Endothelial cell of umbilical vein (primary cell): ENCODE results near the gene C2orf69. TPM values are rescaled to one million over a fixed set of nuclear protein-coding genes. Genes with fewer than 3 reads are reported as not detected.

Experiments used
- BruUV-seq: library from RNA; stranded (reverse); fragments of 400-500 nt; replicated peaks from 2 replicates; lab custom pipeline; 2021; lab: Mats Ljungman, UMichigan
- CTCF ChIA-PET: fragments of 300-600, 350-600 bp; sonication (Branson Sonifier 250); formaldehyde crosslinking; loops from one replicate; lab custom pipeline; 2021; ENCODE audit warnings: antibody characterized with exemption, inconsistent platforms; lab: Charles Lee
- POLR2A ChIA-PET: fragments of 300-600, 350-600 bp; sonication (Branson Sonifier 250); formaldehyde crosslinking; loops from one replicate; lab custom pipeline; 2021; ENCODE audit warnings: antibody characterized with exemption, inconsistent platforms; lab: Charles Lee
- DNase-seq: peaks from one replicate; pipeline ENCODE4 v3.0.0-alpha.2; 2011; ENCODE audit warnings: low read depth, low spot score
- FAIRE-seq: peaks from 2 replicates; lab custom pipeline; 2011; peaks lifted over from hg19 to GRCh38; lab: Jason Lieb, UNC
- H2AFZ ChIP-seq: 2 replicates; pipeline ENCODE4 v1.6.0; 2012; ENCODE audit warnings: low read depth, low read length, control low read depth, inconsistent platforms
- H3K27ac ChIP-seq: 2 replicates; pipeline ENCODE4 v1.5.1; 2011; ENCODE audit warnings: low read depth, mild to moderate bottlenecking, control low read depth, low read length, moderate library complexity; ENCODE audit not compliant: insufficient read depth
- H3K27me3 ChIP-seq, 2 experiments: 2 replicates each; pipeline versions ENCODE4 v1.6.0 to v1.6.1; 2011; ENCODE audit warnings: low read length in 2 of 2, mixed read lengths in 1 of 2; ENCODE audit not compliant: control insufficient read depth in 2 of 2, insufficient read depth in 2 of 2
- H3K36me3 ChIP-seq, 2 experiments: 2 replicates in 1 of 2; 3 replicates in 1 of 2; pipeline ENCODE4 v1.5.1; 2011; ENCODE audit warnings: low read length in 2 of 2, mild to moderate bottlenecking in 1 of 2, moderate library complexity in 1 of 2; ENCODE audit not compliant: control insufficient read depth in 2 of 2, insufficient read depth in 2 of 2; ENCODE audit errors: extremely low read depth in 1 of 2
- H3K4me1 ChIP-seq: 3 replicates; pipeline ENCODE4 v1.5.1; 2011; ENCODE audit warnings: mild to moderate bottlenecking, low read length; ENCODE audit not compliant: control insufficient read depth, insufficient read depth; ENCODE audit errors: extremely low read depth
- H3K4me2 ChIP-seq: 2 replicates; pipeline ENCODE4 v1.6.1; 2011; ENCODE audit warnings: low read length, control low read depth, mixed read lengths; ENCODE audit not compliant: insufficient read depth
- H3K4me3 ChIP-seq, 3 experiments: fragments of 200-600 bp in 1 of 3; sonication (generic), shearing (Covaris generic) in 1 of 3; replicated peaks in 1 of 3; 2 replicates each; pipeline ENCODE4 v1.5.1; 2011 to 2016; ENCODE audit warnings: control low read depth in 3 of 3, low read length in 3 of 3, mild to moderate bottlenecking in 2 of 3, inconsistent platforms in 1 of 3, low read depth in 1 of 3, moderate library complexity in 1 of 3; ENCODE audit not compliant: insufficient read depth in 1 of 3
- H3K79me2 ChIP-seq: 2 replicates; pipeline ENCODE4 v1.6.0; 2012; ENCODE audit warnings: low read length, inconsistent platforms; ENCODE audit not compliant: control insufficient read depth, insufficient read depth
- H3K9ac ChIP-seq: replicated peaks from 2 replicates; pipeline ENCODE3; 2011; ENCODE audit warnings: low read length, control low read depth; ENCODE audit not compliant: insufficient read depth; ENCODE audit errors: extremely low read depth
- H3K9me1 ChIP-seq: replicated peaks from 3 replicates; pipeline ENCODE4 v1.6.0; 2011; ENCODE audit warnings: mild to moderate bottlenecking, low read length; ENCODE audit not compliant: control insufficient read depth, insufficient read depth; ENCODE audit errors: extremely low read depth
- H3K9me3 ChIP-seq: replicated peaks from 2 replicates; pipeline ENCODE4 v1.5.1; 2012; ENCODE audit warnings: low read length, inconsistent platforms; ENCODE audit not compliant: control insufficient read depth, insufficient read depth
- H4K20me1 ChIP-seq: replicated peaks from 2 replicates; pipeline ENCODE3; 2011; ENCODE audit warnings: mild to moderate bottlenecking, low read length; ENCODE audit not compliant: control insufficient read depth, insufficient read depth; ENCODE audit errors: extremely low read depth
- EZH2 ChIP-seq: IDR thresholded peaks from 2 replicates; pipeline ENCODE4 v1.6.1; 2012; ENCODE audit warnings: borderline replicate concordance, low read depth, mild to moderate bottlenecking, moderate library complexity, low read length, inconsistent platforms; ENCODE audit not compliant: severe bottlenecking
- FOS ChIP-seq: IDR thresholded peaks from 2 replicates; pipeline ENCODE4 v1.6.1; 2011; ENCODE audit warnings: mild to moderate bottlenecking, low read length, moderate library complexity, borderline replicate concordance; ENCODE audit not compliant: insufficient read depth
- GATA2 ChIP-seq: IDR thresholded peaks from 2 replicates; pipeline ENCODE4 v1.7.0; 2011; ENCODE audit warnings: low read depth, mild to moderate bottlenecking, moderate library complexity, mixed read lengths, low read length; ENCODE audit not compliant: insufficient read length, insufficient read depth
- JUN ChIP-seq: IDR thresholded peaks from 2 replicates; pipeline ENCODE4 v1.6.1; 2011; ENCODE audit warnings: borderline replicate concordance, low read depth; ENCODE audit not compliant: insufficient read length, insufficient read depth
- MYC ChIP-seq: IDR thresholded peaks from one replicate; pipeline ENCODE4 v1.6.1; 2011; ENCODE audit warnings: mild to moderate bottlenecking, low read depth, low read length
- POLR2A ChIP-seq: IDR thresholded peaks from 2 replicates; pipeline ENCODE4 v1.6.1; 2012; ENCODE audit warnings: low read depth, mild to moderate bottlenecking, control low read depth, low read length
- POLR2AphosphoS5 ChIP-seq: IDR thresholded peaks from 2 replicates; pipeline ENCODE4 v1.6.1; 2012; ENCODE audit warnings: low read depth, mild to moderate bottlenecking, control low read depth, low read length, moderate library complexity; ENCODE audit not compliant: insufficient read depth
- dilution Hi-C: fragments of 300-500 bp; cut with MboI; formaldehyde crosslinking; loops from one replicate; pipeline ENCODE4 v1.15.0; 2019; ENCODE audit warnings: low sequenced_read_pairs; ENCODE audit not compliant: extremely low pct_ligation_motif_present
- intact Hi-C: fragments of 100-400 bp; cut with micrococcal nuclease; formaldehyde crosslinking; loops from one replicate; pipeline ENCODE4 v1.10.0; 2022
- polyA plus RNA-seq, 4 experiments: library from polyadenylated mRNA; depleted of rRNA in 3 of 4; stranded (reverse) in 3 of 4; unstranded in 1 of 4; fragments of >200 nt; gene quantifications; 2 replicates each; pipeline versions ENCODE4 v1.2.1 to v1.2.3, GENCODE V29; 2011 to 2012; ENCODE audit warnings: missing spikeins in 1 of 4
- total RNA-seq: library from RNA; stranded (reverse); gene quantifications from 2 replicates; pipeline ENCODE4 v1.2.3, GENCODE V29; 2021
- TF ChIP-seq, protein P1 (sequence below): IDR thresholded peaks from 2 replicates; pipeline ENCODE4 v1.6.1; 2011; ENCODE audit not compliant: insufficient read depth, insufficient read length
- TF ChIP-seq, protein P2 (sequence below), 2 donors: IDR thresholded peaks; 1 replicate in 1 of 2; 2 replicates in 1 of 2; pipeline ENCODE4 v1.5.1; 2011; ENCODE audit warnings: low read length in 2 of 2, mild to moderate bottlenecking in 2 of 2, moderate library complexity in 2 of 2, control low read depth in 1 of 2, inconsistent platforms in 1 of 2, low read depth in 1 of 2; ENCODE audit not compliant: insufficient read depth in 1 of 2; ENCODE audit errors: extremely low read depth in 1 of 2

Gene C2orf69
- total and polyA plus RNA-seq, 2 donors (not counting 3 experiments of a cell fraction or from before 2014, with no cell fraction given) = 1.7 to 12.9 TPM

DNA sequence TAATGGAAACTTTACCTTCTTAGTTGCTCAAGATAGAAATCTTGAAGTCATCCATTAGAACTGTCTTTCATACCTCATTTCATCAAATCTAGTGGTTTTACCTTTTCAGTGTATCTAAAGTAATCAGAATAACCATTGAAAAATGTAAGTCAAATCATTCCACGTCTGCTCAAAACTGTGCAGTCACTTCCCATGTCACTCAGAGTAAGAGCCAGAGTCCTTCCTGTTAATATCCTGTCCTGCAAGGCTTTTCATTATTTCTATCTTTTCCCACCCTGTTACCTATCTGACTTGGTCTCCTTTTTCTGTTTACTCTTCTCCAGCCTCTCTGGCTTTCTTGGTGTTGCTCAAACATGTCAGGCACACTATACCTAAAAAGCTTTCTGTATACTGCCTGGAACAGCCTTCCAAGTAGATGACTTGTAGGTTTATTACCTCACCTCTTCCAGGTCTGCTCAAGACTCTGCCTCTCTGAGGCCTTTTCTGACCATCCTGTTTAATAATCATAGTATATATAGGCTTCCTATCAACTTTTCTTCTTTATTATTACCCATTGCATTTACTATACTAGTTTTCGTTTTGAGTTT is 3.4 kb downstream of the C2orf69 start:
- H3K27me3 ChIP-seq = no peaks in the 10 kb centered on the region
- no peak for FAIRE-seq
- CTCF ChIA-PET = no interaction called here

More for the DNA sequence above, 3.4 kb downstream of the C2orf69 start:
- no peak overlapping the region for H3K27ac ChIP-seq
- peaks cover 2 to 5% of the 10 kb centered on the region in 2 experiments for H3K36me3 ChIP-seq
- peaks cover 74% of the 10 kb centered on the region for H3K79me2 ChIP-seq
- TF ChIP-seq EZH2 = no peak
- TF ChIP-seq, protein P1, sequence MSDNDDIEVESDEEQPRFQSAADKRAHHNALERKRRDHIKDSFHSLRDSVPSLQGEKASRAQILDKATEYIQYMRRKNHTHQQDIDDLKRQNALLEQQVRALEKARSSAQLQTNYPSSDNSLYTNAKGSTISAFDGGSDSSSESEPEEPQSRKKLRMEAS = no peak
- no peak for TF ChIP-seq JUN
- TF ChIP-seq POLR2AphosphoS5 = no peak
- no peak for TF ChIP-seq POLR2A
- TF ChIP-seq, protein P2, sequence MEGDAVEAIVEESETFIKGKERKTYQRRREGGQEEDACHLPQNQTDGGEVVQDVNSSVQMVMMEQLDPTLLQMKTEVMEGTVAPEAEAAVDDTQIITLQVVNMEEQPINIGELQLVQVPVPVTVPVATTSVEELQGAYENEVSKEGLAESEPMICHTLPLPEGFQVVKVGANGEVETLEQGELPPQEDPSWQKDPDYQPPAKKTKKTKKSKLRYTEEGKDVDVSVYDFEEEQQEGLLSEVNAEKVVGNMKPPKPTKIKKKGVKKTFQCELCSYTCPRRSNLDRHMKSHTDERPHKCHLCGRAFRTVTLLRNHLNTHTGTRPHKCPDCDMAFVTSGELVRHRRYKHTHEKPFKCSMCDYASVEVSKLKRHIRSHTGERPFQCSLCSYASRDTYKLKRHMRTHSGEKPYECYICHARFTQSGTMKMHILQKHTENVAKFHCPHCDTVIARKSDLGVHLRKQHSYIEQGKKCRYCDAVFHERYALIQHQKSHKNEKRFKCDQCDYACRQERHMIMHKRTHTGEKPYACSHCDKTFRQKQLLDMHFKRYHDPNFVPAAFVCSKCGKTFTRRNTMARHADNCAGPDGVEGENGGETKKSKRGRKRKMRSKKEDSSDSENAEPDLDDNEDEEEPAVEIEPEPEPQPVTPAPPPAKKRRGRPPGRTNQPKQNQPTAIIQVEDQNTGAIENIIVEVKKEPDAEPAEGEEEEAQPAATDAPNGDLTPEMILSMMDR (IDR thresholded peaks at IDR 0.05; ENCODE audit: extremely low read depth in 1 of 2, insufficient read depth in 1 of 2, low read depth in 1 of 2, low read length in 2 of 2) = no peak
- TF ChIP-seq FOS = no peak
- TF ChIP-seq MYC = no peak
- no peak for TF ChIP-seq GATA2
- DNase-seq = peak; percentile 32
- H3K9me3 ChIP-seq = no peaks in the 10 kb centered on the region
- no peaks in the 10 kb centered on the region for H3K9me1 ChIP-seq
- BruUV-seq = no TSS peak
- H4K20me1 ChIP-seq = no peaks in the 10 kb centered on the region
- H2AFZ ChIP-seq = no peak overlapping the region
- H3K4me2 ChIP-seq = peak overlapping the region; percentile 86
- no peak overlapping the region for H3K4me3 ChIP-seq
- dilution Hi-C loops = no loop called here
- H3K4me1 ChIP-seq = peaks cover 30% of the 10 kb centered on the region
- POLR2A ChIA-PET = no interaction called here
- H3K9ac ChIP-seq = no peak overlapping the region
- intact Hi-C loops = loop anchor here (1.0 kb wide), 1 partner anchor 9 kb away; no protein-coding TSS in a partner anchor
